HG03520 (cell line): ENCODE results near the gene HUS1B.
"Not testable (repeated sequence)": the region's sequence is repeated elsewhere in the genome, so short reads cannot be mapped to it uniquely, and the experiment has no call there.

Experiments
- ATAC-seq: cut with Tn5 transposase; IDR thresholded peaks from one replicate; pipeline ENCODE4 v1.9.1; 2021; ENCODE audit warnings: mild to moderate bottlenecking, moderate library complexity; ENCODE audit not compliant: unreplicated experiment

The HUS1B gene

DNA sequence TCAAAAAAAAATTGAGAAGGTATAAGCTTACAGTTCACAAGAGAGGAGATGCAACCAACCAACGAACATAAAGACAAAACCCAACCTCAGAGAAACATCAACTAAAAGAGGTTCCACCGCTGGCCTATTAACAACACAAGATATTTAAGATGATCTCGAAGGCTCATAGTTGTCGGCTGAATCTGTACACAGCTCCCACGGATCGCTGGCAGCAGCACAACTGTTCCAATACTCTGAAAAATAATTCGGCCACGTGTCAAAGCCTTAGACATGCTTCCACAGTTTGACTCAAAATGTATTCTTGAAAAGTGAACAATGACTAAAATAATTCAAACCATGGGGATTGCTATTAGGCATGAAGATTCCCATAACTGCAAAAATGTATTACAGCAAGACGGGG is 22.4 kb upstream of the HUS1B start:
- no peak for ATAC-seq

- ATAC-seq: no peak
Measured at GRCh38 chr6:678520-678919, 21.6 kb upstream of the HUS1B start.

DNA sequence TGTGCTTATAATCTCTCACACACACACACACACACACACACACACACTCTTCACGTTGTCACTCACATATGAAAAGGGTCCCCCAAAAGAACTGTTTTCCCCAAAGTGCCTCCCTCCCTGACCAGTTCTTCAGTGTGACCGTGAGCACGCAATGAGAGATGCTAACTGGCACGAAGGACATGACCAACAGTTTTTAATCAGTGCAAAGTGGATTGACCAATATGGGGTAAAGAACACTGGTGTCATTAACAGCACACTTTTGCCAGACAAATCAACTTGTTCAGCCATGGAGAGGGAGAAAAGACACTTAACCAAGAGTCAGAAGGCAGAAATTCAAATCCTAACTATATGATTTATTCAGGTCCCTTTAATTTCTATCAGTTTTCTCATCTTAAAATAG is 21.0 kb upstream of the HUS1B start:
- ATAC-seq: no peak

- no peak for ATAC-seq
Measured at GRCh38 chr6:674956-675355, 18.1 kb upstream of the HUS1B start.

DNA sequence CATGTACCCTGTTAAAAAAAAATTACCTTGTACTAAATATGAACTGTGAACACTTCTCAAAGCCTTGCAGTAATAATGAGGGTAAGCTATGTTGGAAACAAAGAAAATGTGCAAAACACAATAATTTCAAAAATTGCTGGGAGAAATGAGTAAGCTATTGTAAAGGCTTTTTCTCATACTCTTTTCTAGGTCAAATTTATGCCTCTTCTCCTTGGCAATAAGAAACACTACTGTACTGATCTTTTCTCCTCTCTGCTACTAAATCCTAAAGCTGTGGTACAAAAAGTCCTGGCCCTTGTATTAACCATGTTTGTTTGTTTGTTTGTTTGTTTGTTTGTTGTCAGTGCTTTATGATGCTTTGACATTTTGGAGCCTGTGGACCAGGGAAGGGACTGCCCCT is 17.5 kb upstream of the HUS1B start:
- ATAC-seq: no peak

- no peak for ATAC-seq
Measured at GRCh38 chr6:667253-667927, 10.5 kb upstream of the HUS1B start.

GRCh38 chr6:665403-666267 is 8.7 kb upstream of the HUS1B start:
- no peak for ATAC-seq

GRCh38 chr6:663788-664187 is 6.9 kb upstream of the HUS1B start:
- ATAC-seq: not testable (repeated sequence)

DNA sequence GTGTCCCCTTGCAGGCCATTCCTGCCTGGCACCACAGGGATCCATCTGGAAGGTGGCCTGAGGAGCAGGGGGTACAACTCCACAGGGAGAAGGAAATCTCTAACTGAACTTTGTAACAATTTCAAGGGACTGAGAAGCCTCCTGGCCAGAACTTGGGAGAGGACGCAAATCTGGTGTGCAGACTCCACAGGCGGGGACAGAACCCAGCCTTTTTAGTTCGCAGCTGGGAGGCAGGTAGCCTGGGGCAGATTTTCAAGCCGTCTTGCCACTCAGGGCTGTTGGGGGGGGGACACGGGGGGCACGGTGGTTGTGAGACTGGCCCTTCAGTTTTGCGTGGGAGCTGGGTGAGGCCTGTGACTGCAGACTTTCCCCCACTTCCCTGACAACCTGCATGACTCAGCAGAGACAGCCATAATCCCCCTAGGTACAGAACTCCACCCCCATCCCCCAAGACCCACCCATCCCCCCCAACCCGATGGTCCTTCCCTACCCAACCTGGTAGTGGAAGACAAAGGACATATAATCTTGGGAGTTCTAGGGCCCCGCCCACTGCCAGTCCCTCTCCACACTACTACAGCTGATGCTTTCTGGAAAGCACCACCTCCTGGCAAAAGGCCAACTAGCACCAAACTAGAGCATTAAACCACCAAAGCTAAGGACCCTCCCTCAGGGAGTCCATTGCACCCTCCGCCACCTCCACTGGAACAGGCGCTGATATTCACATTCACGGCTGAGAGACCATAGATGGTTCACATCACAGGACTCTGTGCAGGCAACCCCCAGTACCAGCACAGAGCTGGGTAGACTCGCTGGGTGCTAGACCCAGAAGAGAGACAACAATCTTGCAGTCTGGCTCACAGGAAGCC is 3.0 kb upstream of the HUS1B start:
- no peak for ATAC-seq

GRCh38 chr6:658244-658643 is 1.3 kb upstream of the HUS1B start:
- ATAC-seq: no peak

DNA sequence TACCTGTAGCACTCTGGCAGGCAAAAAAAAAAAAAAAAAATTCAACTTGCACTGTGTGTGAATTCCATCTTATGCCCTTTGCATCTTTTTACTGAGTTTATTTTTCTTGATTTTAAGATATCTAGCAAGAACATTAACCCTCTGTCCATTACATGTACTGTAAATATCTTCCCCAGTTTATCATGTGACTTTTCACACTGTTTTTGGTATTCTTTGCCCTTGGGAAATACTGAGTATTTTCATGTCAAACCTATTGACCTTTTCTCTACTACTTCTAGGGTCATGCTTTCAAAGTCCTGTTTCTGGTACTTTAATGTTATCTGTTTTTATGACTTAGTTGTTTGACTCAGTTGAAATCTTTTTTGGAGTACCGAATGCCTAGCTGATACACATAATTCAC is 843 bp upstream of the HUS1B start:
- ATAC-seq: no peak

- no peak for ATAC-seq
Measured at GRCh38 chr6:654136-654535, 2.8 kb downstream of the HUS1B start.

DNA sequence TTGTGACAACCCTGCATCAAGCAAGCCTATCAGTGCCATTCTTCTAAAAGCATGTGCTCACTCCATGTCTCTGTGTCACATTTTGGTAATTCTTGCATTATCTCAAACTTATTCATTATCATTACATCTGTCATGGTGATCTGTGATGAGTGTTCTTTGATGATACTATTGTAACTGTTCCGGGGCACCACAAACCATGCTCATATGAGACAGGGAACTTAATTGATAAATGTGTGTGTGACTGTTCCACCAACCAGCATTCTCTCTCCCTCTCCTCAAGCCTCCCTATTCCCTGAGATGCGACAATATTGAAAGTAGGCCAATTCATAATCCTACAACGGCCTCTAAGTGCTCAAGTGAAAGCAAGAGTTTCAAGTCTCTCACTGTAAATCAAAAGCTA is 4.0 kb downstream of the HUS1B start:
- ATAC-seq: no peak

DNA sequence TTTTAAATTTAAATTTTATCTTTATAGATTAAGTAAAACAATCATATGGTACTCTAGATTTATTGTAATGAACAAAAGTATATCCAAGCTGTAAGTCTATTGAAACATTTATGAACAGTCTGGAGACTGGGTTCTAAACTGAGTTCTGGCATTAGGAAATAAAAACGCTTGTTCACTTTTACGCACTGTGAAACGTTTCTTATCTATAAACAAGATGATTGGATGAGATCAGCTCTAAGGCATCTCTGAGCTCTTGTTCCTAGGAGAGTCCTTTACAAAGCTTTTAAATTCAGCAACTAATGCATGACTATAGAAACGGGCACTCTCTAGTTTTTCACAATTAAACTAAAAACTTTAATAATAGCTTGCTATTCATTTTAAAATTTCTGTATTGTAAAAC is 6.8 kb downstream of the HUS1B start:
- ATAC-seq: no peak

GRCh38 chr6:642805-643204 is 14.1 kb downstream of the HUS1B start:
- no peak for ATAC-seq

DNA sequence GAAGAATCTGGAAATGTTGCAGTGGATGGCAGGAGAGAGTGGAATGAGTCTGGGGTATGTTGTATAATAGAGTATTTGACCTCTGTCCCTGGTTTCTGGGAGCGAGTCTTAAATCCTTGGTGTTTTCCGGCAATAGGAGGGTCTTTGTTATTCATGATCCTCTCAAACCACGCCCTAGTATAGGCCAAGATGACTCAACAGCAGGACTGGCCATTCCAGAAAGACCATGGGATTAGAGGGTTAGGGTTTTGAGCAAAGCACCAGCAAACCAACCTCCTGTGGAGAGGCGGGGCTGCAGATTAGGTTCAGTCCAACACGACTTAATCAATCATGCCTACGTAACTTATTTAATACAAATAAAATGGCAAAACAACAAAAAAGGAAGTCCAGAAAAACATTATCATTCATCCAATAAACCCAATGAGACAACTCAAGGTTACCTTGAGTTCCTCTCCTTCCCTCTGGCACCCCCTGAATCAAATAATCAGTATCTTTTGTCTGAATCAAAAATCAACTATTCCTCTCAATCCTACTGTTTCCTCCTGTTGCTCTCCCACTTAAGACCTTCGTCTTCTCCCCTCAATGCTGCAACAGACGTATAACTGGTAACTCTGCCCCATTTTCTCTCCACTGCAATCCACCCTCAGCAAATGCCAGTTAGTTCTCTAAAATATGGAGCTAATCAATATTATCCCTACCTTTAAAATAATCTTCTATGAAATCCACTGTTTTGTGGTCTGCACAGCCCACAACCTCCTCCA is 15.5 kb downstream of the HUS1B start:
- ATAC-seq: no peak

DNA sequence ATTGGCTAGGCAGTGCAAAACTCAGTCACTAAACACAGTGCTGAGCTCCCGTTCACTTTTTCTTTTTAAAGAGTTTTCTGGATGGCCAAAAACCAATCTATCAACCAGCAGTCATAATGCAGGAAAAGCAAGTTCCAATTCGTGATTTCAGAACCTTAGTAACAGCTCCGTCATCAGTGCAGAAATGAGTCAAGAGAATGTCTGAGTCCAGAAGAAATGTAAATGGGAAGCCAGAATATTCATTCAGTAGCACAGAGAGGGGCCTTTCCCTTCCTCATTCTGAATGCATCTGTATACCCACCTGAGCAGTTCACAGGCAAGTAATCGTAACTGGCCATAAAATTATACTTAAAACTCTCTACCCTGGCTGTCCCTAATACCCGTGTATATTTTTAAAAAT is 20.4 kb downstream of the HUS1B start:
- no peak for ATAC-seq

DNA sequence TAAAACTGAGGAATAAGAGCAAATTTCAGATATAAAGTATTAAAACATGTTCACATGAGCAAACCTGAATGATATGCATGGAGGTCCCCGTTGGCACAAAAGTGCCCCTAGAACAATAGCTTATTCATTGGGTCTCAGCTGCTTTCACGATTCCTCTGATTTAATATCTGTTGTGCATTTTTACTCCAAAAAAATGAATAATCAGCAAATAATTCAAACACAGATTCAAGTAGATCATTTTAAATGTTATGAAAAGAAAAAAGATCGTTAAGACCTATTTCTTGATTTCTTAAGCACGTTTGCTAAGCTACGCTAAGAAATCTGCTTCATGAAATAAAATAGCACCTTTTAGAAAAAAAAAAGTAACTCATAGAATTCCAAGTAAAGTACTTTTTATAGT is 21.7 kb downstream of the HUS1B start:
- ATAC-seq: no peak

DNA sequence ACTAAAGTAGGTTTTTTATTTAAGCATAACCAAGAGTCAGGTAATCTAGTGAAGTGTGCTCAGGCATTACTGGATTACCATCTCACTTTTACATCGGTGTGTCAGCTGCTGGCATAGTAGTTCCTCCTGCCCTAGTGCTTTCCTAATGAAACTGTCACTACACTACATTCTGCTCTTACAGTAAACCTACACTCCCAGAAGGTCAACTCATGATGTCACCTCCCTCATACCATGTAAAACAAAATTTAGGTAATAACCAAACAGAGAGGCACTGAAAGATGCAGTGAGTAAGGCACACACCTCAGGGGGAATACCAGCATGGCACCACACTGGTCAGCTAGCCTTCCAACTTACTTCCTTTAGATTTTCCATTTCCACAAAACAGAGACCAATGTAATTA is 23.3 kb downstream of the HUS1B start:
- no peak for ATAC-seq

- ATAC-seq: no peak
Measured at GRCh38 chr6:628766-629165, 28.1 kb downstream of the HUS1B start.

DNA sequence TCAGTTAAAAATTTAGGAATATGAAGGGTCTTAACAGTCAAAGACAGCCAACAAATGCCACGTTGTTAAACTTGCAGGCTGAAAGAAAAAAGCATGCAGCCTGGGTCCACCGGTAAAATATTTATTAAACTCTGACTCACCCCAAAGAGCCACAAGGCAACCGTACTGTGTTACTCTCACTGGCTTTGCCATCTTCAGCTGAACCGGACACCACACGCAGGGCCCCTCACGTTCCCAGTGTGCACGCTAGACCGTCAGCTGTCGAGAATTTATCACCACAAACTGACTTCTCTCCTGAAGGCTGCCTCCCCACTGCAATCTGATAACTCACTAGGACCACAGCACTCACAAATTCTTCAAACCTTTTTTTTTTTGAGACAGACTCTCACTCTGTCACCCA is 30.7 kb downstream of the HUS1B start:
- ATAC-seq: no peak
